Activated T-helper 1 cell treated with Interleukin-2 at 50 U/mL for 16 hours (primary cell): ENCODE results near the gene CEP128.
"Not testable (repeated sequence)": the region's sequence is repeated elsewhere in the genome, so short reads cannot be mapped to it uniquely, and the experiment has no call there.

Source experiments
- DNase-seq: peaks from one replicate; pipeline ENCODE4 v3.0.0-alpha.2; 2020; ENCODE audit warnings: low read depth

Gene CEP128

DNA sequence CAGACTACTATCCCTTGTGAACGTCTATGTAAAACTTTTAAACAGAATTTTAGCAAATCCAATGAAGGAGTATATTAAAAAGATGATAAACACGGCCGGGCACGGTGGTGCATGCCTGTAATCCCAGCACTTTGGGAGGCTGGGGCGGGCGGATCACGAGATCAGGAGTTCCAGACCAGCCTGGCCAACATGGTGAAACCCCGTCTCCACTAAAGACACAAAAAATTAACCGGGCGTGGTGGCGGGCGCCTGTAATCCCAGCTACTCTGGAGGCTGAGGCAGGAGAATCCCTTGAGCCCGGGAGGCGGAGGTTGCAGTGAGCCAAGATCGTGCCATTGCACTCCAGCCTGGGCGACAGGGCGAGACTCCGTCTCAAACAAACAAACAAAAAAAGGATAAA is 11.7 kb upstream of the CEP128 start:
- DNase-seq = not testable (repeated sequence)

- DNase-seq = no peak
These were observed 10.0 kb upstream of the CEP128 start for GRCh38 chr14:80951491-80951890.

GRCh38 chr14:80948291-80948690 is 6.8 kb upstream of the CEP128 start:
- no peak for DNase-seq

- no peak for DNase-seq
These were observed 5.3 kb upstream of the CEP128 start for GRCh38 chr14:80946797-80947196.

- no peak for DNase-seq
These were observed 4.6 kb upstream of the CEP128 start for GRCh38 chr14:80946187-80946586.

- DNase-seq = no peak
These were observed 3.5 kb upstream of the CEP128 start for GRCh38 chr14:80944861-80945617.

GRCh38 chr14:80942191-80942600 is 658 bp upstream of the CEP128 start:
- DNase-seq = no peak

- DNase-seq = no peak
These were observed 1.4 kb downstream of the CEP128 start for GRCh38 chr14:80940146-80940545.

DNA sequence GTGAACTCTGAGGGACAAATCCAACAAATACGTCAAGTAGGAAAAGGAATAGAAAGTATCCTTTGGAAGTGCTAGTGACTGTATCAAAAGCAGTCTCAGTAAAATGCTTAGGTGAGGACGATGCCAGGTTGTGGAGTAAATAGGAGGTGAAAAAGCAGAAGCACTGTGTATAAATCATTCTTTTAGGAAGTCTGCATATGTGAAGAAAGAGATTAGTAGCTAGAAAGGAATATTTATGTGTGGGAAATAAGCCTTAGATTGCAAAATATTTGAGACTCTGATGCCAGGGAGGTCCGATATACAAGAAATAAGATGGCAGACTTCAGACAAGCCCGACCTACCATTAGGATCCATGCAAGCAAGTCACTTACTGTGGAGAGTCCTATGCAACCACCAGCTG is 7.9 kb downstream of the CEP128 start:
- no peak for DNase-seq

DNA sequence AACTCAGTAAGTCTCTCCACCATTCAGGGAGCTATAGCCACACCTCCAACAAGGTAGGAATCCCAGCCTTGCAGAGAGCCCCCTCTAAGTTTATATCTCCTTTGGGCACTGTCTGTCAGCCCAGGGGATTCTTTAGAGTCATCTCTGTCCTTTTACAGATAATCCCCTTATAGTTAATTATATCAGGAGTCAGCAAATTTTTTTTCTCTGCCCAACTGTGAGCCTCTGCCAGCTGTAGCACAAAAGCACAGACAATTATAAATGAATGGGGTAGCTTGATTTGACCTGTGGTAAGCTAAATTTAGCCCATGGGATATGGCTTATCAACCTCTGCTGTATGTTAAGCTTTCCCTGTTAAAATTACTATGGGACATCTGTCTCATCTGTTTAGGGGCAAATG is 8.3 kb downstream of the CEP128 start:
- no peak for DNase-seq

- DNase-seq = peak; percentile 22
These were observed 10.6 kb downstream of the CEP128 start for GRCh38 chr14:80930836-80931389.

DNA sequence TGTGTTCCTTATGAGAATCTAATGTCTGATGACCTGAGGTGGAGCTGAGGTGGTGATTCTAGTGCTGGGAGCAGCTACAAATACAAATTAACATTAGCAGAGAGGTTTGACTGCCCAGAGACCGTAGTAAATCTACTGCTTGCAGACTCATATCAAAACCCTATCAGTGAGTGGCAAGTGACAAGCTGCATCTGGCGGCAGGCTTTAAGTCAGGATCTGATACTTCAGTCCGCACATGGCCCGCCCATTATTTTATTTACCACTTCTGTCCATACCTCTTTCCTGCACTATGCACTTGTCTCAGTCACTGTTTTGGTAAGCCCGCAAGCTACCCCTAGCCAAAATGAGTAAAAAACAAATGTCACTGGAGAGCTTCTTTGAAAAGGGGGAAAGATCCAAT is 11.4 kb downstream of the CEP128 start:
- no peak for DNase-seq

- DNase-seq = no peak
These were observed 14.2 kb downstream of the CEP128 start for GRCh38 chr14:80927083-80927989.

DNA sequence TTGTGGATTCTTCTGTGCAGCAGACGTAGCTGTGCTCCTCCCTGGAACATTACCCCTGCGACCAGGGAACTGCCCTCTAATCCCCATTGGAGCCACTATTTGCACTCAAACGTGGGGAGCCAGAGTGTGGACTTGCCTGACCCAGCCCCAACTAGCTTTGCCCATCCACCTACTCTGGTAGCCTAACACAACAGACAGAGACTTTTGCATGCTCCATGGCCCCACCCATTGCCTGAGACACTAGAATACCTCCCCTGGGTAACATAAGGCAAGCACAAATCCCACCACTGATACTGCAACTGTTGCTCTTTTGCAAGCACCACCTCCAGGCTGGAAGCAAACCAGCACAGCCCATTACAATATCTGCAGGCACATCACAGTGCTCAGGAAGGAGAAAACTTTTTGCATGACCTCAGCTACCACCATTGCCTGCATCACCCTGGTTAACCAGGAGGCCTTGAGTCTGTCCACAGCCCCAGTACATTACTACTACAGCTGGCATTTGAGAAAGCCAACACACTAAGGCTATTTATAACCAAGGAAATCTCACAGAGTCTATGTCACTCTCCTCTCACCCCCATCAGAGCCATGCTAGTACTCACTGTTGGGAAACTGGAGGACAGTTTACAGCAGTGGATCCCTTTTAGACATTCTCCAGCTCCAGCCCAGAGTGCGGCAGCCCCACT is 15.0 kb downstream of the CEP128 start:
- no peak for DNase-seq

GRCh38 chr14:80924365-80925103 is 17.0 kb downstream of the CEP128 start:
- DNase-seq = no peak

- no peak for DNase-seq
These were observed 18.2 kb downstream of the CEP128 start for GRCh38 chr14:80923368-80923767.

GRCh38 chr14:80919622-80920021 is 21.9 kb downstream of the CEP128 start:
- DNase-seq = no peak

DNA sequence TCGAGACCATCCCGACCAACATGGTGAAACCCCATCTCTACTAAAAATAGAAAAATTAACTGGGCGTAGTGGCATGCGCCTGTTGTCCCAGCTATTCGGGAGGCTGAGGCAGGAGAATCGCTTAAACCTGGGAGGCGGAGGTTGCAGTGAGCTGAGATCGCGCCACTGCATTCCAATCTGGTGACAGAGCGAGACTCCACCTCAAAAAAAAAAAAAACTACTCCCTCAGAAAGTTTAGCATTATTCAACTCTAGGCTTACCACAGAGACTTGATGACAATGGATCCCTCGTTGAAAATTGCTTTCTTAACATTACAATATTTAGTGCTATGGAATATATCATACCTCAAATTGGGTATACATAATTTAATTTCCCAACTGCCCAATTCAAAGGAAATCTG is 29.5 kb downstream of the CEP128 start:
- DNase-seq = not testable (repeated sequence)

- DNase-seq = no peak
These were observed 34.6 kb downstream of the CEP128 start for GRCh38 chr14:80906946-80907345.

GRCh38 chr14:80906336-80906735 is 35.2 kb downstream of the CEP128 start:
- no peak for DNase-seq

GRCh38 chr14:80902608-80903007 is 38.9 kb downstream of the CEP128 start:
- DNase-seq = no peak

DNA sequence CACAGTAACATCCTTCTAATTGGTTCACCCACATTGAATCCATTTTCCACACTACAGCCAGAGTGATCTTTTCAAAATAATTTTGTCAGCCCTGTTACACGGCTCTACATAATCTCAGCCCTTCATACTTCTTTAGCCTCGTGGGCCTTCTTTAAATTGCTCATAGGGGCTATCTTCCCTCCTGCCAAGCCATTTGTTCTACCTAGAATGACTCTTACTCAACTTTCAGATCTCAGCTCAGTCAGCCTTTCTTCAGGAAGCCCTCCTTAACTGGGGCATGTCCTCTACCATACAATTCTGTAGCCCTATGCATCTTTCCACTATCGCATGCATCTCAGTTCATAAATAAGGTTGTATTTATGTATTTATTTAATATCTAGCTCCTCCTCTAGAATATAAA is 39.7 kb downstream of the CEP128 start:
- DNase-seq = no peak
